H1 (cell line): Measurements from ENCODE around the gene MCHR1. TPM values are rescaled to one million over a fixed set of nuclear protein-coding genes. Genes with fewer than 3 reads are reported as not detected.

Experiments
- HDAC2 ChIP-seq, 2 experiments: fragments of 300-600 bp in 1 of 2; sonication (generic) in 1 of 2; IDR thresholded peaks; 2 replicates each; pipeline ENCODE4 v1.6.1; 2011 to 2012; ENCODE audit warnings: low read depth in 2 of 2, low read length in 2 of 2, mild to moderate bottlenecking in 2 of 2, moderate library complexity in 2 of 2, borderline replicate concordance in 1 of 2, inconsistent platforms in 1 of 2
- polyA plus RNA-seq, 7 experiments: library from polyadenylated mRNA; depleted of rRNA in 3 of 7; stranded (reverse) in 5 of 7; unstranded in 2 of 7; fragments of >200 nt in 5 of 7; fragments of 200-250 nt in 2 of 7; gene quantifications; 1 replicate in 5 of 7; 2 replicates in 1 of 7; 4 replicates in 1 of 7; pipeline versions ENCODE4 v1.2.1 to v1.2.3, GENCODE V29; 2011 to 2013; ENCODE audit warnings: missing spikeins in 2 of 7, mixed read lengths in 2 of 7
- total RNA-seq: library from RNA; stranded (reverse); fragmentation: NEBNext Ultra II Directional; extraction: Animal tissue kit (Norgen Biotek cat#: 25700); gene quantifications from 2 replicates; pipeline ENCODE4 v1.2.1, GENCODE V29; 2021

MCHR1 gene
- total and polyA plus RNA-seq, 2 of the 8 experiments (the other 6 are each of a cell fraction or from before 2014, with no cell fraction given) = 0.91 to 7.6 TPM

DNA sequence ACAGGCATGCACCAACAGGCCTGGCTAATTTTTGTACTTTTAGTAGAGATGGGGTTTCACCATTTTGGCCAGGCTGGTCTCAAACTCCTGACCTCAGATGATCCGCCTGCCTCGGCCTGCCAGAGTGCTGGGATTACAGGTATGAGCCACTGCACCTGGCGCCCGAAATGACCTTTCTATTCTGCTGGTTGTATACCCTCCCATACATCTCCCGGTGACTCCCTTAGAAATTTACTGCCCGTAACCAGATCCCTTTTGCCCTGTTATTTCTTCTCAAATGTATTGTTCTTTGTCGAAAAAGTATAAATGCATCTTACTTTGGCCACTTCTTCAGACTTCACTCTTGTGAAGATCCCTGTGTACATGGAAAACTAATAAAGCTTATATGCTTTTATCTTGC lies 22.0 kb downstream of the MCHR1 start (continued):
- no peak for TF ChIP-seq HDAC2 (IDR thresholded peaks at IDR 0.05; ENCODE audit: borderline replicate concordance in 1 of 2, low read depth in 2 of 2, low read length in 2 of 2)
